22Rv1 (cell line): ENCODE results near the gene TMEM35B.

Experiments used
- H3K27ac ChIP-seq: fragments of 450-650 bp; 2 replicates; pipeline ENCODE4 v1.5.1; 2017
- CTCF ChIP-seq: fragments of 450-650 bp; IDR thresholded peaks from 2 replicates; pipeline ENCODE4 v1.5.1; 2017; ENCODE audit warnings: mild to moderate bottlenecking
- ZFX ChIP-seq: fragments of 450-650 bp; IDR thresholded peaks from 2 replicates; pipeline ENCODE4 v1.6.1; 2017; ENCODE audit warnings: antibody characterized with exemption, borderline replicate concordance

TMEM35B gene

DNA sequence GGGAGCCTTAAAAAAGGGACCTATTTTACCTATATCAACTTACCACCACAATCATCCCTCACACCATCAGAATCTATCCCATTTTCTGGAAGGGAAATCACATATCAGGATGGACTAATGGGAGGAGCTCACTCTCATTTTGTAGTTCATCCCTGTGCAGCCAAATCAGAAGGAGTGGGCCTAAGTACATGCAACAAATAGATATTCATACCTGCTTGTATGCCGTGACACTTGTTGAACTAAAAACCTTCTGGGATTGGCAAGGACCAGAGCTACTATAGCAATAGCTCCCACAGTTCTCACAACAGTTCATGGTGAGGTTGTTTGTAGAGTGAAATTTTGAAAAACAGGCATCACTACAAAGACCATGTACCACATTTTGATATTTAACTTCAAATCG, 29.3 kb upstream of the TMEM35B start:
- no peak for TF ChIP-seq ZFX
- TF ChIP-seq CTCF, result no peak
- no peak overlapping the region for H3K27ac ChIP-seq

- TF ChIP-seq ZFX (no peak), CTCF (no peak)
- no peak overlapping the region for H3K27ac ChIP-seq
These were observed 20.6 kb upstream of the TMEM35B start for GRCh38 chr1:35005711-35006110.

- TF ChIP-seq ZFX (no peak), CTCF (no peak)
- no peak overlapping the region for H3K27ac ChIP-seq
These were observed 16.6 kb upstream of the TMEM35B start for GRCh38 chr1:35001743-35002142.

- TF ChIP-seq CTCF, result no peak
- H3K27ac ChIP-seq, result no peak overlapping the region
These were observed 9.7 kb upstream of the TMEM35B start for GRCh38 chr1:34994878-34995277.

DNA sequence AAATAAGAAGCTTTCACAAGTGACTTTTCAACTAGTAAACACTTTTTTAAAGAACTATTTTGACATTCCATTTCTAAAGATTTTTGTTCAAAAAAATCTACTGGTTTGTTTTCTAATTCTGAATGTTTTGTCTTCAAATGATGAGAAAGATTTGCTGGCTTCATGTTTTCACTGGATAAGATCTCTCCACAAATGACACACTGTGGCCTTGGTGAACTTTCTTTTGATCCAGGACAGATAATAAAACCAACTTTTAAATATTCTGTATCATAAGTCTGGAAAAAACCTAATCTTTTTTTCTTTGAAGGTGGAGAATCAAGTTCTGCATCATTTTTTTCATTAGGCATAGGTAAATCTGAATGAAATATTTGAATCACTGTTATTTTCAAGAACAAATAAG, 3.4 kb upstream of the TMEM35B start:
- no peak overlapping the region for H3K27ac ChIP-seq
- TF ChIP-seq CTCF (no peak), ZFX (no peak)

DNA sequence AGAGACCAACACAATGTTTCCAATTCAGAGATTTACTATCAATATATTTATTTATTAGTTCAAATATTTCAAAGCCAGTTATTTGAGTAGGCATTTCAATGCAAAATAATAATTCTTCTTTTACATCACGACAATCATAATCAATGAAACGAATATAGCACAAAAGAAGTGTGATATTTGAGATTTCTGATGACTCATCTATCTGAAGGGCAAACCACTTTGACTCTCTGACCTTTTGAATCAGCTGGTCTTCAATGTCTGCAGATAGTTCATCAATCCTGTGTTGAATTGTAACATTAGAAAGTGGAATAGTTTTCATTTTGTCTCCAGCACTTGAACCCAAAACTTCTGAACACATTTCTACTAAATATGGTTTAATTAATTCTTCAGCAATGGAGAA, 3.0 kb upstream of the TMEM35B start:
- TF ChIP-seq CTCF (no peak), ZFX (no peak)
- H3K27ac ChIP-seq, result no peak overlapping the region

- H3K27ac ChIP-seq, result no peak overlapping the region
- no peak for TF ChIP-seq CTCF
- no peak for TF ChIP-seq ZFX
These were observed 1.9 kb upstream of the TMEM35B start for GRCh38 chr1:34987018-34987417.

GRCh38 chr1:34985609-34985904, 410 bp upstream of the TMEM35B start:
- peak overlapping the region; percentile 70 for H3K27ac ChIP-seq
